ENCODE results near the gene CABLES1. TPM values are rescaled to one million over a fixed set of nuclear protein-coding genes. Genes with fewer than 3 reads are reported as not detected.
A peak's percentile ranks its signal among the peaks of the same experiment; 100 is the strongest.
"Not testable (repeated sequence)": the region's sequence is repeated elsewhere in the genome, so short reads cannot be mapped to it uniquely, and the experiment has no call there.

CABLES1 gene
- polyA plus RNA-seq, 2 of the 4 experiments (the other 2 are of a cell fraction): 4.5 to 8.6 TPM

- TF ChIP-seq JUN (IDR thresholded peaks at IDR 0.05) (no peak), CEBPB (IDR thresholded peaks at IDR 0.05) (no peak), FOSB (CRISPR knock-in tag; IDR thresholded peaks at IDR 0.05) (no peak)
Measured at GRCh38 chr18:23088310-23088709, 47.0 kb upstream of the CABLES1 start (continued).

- ATAC-seq; DNase-seq (ENCODE audit: low read depth in 1 of 2, low spot score in 1 of 2): not testable (repeated sequence)
- CTCF ChIA-PET: interaction anchor here (1.5 kb wide), 1 partner anchor 14 kb away, joined by 3 read pairs; no protein-coding TSS in a partner anchor
Measured at GRCh38 chr18:23091017-23091993, 44.0 kb upstream of the CABLES1 start.

GRCh38 chr18:23092121-23092520 lies 43.2 kb upstream of the CABLES1 start:
- peaks cover 12% of the 10 kb centered on the region; the same call in 2 of the 3 replicates for H3K4me1 ChIP-seq
- TF ChIP-seq HOXB5 (CRISPR knock-in tag; IDR thresholded peaks at IDR 0.05) (no peak), RNF2 (IDR thresholded peaks at IDR 0.05; ENCODE audit: borderline replicate concordance, low read depth) (no peak), CTCF (IDR thresholded peaks at IDR 0.05) (no peak), PBX3 (IDR thresholded peaks at IDR 0.05) (no peak), BHLHE40 (IDR thresholded peaks at IDR 0.05; ENCODE audit: low read depth, low read length) (no peak), RFX5 (IDR thresholded peaks at IDR 0.05) (no peak), NFE2L2 (conservative IDR thresholded peaks at IDR 0.05; ENCODE audit: low read length) (no peak), POLR2AphosphoS2 (conservative IDR thresholded peaks at IDR 0.05; ENCODE audit: low read length) (no peak), SREBF2 (IDR thresholded peaks at IDR 0.05) (no peak), E2F6 (IDR thresholded peaks at IDR 0.05; ENCODE audit: borderline replicate concordance, low read depth) (no peak)
- FAIRE-seq (no peak), ATAC-seq (no peak), DNase-seq (ENCODE audit: low read depth in 1 of 2, low spot score in 1 of 2) (no peak)
- H3K4me3 ChIP-seq: no peak overlapping the region
- no peaks in the 10 kb centered on the region for H3K9me3 ChIP-seq
- ChIA-PET POLR2A (no interaction called here), CTCF (interaction anchor here (1.5 kb wide), 1 partner anchor 15 kb away, joined by 3 read pairs; no protein-coding TSS in a partner anchor)
- no peak overlapping the region for H3K4me2 ChIP-seq
- WGBS (ENCODE audit: missing lambda C conversion rate): over 99% methylated on average over 9 of the region's 9 CpGs
- H3K27ac ChIP-seq: no peak overlapping the region

More at GRCh38 chr18:23091017-23091993, 44.0 kb upstream of the CABLES1 start:
- not testable (repeated sequence) for H3K4me3 ChIP-seq, FAIRE-seq, H3K4me1 ChIP-seq, H3K4me2 ChIP-seq, H3K9me3 ChIP-seq
- H3K27ac ChIP-seq: peak overlapping the region in 1 of 2 experiments; percentile 37; a peak in 1 of 6 replicates
- POLR2A ChIA-PET: interaction anchor here (0.5 to 0.7 kb wide), 2 partner anchors 11 to 36 kb away, joined by 4 read pairs; no protein-coding TSS in a partner anchor
- TF ChIP-seq NFE2L2 (conservative IDR thresholded peaks at IDR 0.05; ENCODE audit: low read length): peak; percentile 65
- 82% methylated on average over 8 of the region's 8 CpGs for WGBS (ENCODE audit: missing lambda C conversion rate)

GRCh38 chr18:23093130-23093529 lies 42.2 kb upstream of the CABLES1 start:
- peaks cover 12% of the 10 kb centered on the region; the same call in 2 of the 3 replicates for H3K4me1 ChIP-seq
- FAIRE-seq; ATAC-seq; H3K9me3 ChIP-seq; H3K4me3 ChIP-seq; H3K4me2 ChIP-seq; H3K27ac ChIP-seq; POLR2A ChIA-PET; DNase-seq (ENCODE audit: low read depth in 1 of 2, low spot score in 1 of 2): not testable (repeated sequence)
- 89% methylated on average over 10 of the region's 10 CpGs for WGBS (ENCODE audit: missing lambda C conversion rate)
- CTCF ChIA-PET: interaction anchor here (1.3 kb wide), 1 partner anchor 14 kb away, joined by 3 read pairs; no protein-coding TSS in a partner anchor
